DMS53 (cell line): Measurements from ENCODE around the gene ITSN1.
"Not testable (repeated sequence)": the region's sequence is repeated elsewhere in the genome, so short reads cannot be mapped to it uniquely, and the experiment has no call there.

Experiments used
- DNase-seq: peaks from one replicate; lab custom pipeline; 2025; lab: John Stamatoyannopoulos, UW

ITSN1 gene

DNA sequence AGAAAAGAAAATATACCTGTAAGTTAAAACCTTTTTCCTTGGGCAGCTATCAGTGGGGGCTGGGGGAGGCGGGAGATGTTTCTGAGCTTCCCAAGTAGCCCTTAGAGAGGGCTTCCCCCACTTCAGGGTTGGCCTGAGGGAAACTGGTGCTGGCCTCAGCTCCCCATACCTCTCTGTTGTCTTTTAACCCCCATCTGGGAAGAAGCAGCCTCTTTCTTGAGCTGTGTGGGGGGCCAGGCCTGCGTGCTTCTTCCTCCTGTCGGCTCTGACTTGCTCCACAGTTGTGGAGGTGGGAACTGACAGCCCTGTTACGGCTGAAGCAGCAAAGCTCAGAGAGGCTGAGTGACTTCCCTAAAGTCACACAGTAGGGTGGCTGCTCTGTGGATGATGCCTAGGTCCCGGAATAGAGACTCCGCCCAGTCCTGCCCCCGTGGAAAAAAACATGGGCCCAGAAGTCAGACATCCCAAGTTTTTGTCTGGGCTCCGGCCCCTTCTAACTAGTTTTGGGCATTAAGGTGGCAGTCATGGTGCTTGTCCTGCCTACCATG is 218.1 kb downstream of the ITSN1 start:
- no peak for DNase-seq

DNA sequence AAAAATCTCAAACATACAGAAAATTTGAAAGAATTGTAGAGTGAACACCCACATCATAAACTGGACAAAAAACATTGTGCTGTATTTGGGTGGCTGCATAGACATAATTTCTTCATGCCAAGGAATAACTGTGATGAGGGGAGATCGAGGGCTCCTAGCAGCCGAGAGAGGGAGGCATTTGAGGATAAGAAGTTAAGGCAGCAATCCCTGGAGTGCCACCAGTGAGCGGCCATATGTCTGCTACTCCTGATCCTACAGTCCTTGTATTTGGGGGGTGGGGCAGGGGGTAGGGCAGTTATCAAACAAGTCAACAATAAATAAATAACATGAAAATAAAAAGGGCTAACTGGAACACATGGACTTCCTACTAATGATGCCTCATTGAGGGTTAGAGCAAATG is 218.8 kb downstream of the ITSN1 start:
- DNase-seq: no peak

DNA sequence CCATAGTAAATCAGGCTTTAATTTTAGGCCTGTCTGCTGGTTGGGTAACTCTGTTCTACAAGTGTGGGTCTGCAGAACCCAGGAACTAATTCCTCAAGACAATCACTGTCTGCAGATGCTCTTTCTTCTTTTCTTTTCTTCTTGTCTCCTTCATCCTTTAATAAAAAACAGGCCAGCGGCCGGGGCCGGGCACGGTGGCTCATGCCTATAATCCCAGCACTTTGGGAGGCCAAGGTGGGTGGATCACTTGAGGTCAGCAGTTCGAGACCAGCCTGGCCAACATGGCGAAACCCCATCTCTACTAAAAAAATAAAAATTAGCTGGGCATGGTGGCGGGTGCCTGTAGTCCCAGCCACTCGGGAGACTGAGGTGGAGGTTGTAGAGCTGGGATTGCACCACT is 220.9 kb downstream of the ITSN1 start:
- DNase-seq: not testable (repeated sequence)

DNA sequence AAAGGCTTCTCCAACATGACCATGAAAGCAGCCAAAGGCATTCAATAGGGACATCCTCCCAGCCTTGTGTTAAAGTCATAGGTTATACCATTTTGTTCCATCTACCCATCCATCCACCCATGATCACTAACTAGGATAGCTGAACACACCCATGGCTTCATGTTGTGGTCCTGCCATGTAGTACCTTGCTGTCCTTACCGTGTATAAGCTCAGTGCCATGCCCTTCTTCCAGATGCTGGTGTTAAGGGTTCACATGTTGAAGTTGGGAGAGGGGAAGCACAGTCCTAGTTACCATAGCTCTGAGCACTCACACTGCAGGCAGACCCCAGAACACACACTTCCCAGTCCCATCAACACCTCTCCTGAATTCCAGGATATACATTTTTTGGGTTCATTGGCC is 221.8 kb downstream of the ITSN1 start:
- DNase-seq: no peak

DNA sequence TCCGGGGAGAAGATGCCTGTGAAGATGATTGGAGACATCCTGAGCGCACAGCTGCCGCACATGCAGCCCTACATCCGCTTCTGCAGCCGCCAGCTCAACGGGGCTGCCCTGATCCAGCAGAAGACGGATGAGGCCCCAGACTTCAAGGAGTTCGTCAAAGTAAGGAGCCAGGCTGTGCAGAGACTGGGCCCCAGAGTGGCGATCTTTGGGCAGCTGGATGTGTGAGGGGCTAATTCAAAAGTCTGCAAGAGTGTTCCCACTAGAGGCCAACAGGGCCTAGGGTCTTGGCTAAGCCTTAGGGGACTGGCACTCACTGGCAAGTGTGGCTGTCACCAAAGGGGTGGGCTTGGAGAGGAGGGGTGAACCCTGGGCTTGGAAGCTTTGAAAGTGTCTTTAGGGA is 222.9 kb downstream of the ITSN1 start:
- no peak for DNase-seq

DNA sequence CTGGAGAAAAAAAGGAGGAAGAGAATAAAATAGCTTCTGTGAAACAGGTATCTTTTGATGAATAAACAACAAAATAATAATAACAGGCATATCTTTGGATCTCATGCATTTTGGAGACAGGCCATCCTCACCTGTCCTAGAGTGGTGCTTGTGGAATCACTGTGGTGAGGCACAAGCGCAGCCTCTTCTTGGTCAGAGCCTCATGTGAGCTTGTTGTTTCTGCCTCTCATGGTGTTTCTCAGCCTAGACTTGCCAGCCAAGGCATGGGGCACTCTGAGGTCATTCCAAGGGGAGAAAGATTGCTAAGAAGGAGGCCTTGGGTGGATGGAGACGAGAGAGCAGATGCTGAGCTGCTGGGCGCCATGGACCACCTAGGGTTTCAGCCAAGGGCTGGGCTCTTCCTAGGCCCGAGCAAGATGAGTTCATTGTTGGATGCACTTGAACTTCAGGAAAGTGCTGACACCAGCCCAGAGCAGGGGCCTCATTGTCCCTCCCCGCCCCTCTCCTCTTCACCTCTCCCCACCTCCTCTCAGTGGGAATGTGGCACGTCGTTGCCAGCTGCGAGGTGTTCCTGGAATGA is 223.8 kb downstream of the ITSN1 start:
- DNase-seq: no peak

DNA sequence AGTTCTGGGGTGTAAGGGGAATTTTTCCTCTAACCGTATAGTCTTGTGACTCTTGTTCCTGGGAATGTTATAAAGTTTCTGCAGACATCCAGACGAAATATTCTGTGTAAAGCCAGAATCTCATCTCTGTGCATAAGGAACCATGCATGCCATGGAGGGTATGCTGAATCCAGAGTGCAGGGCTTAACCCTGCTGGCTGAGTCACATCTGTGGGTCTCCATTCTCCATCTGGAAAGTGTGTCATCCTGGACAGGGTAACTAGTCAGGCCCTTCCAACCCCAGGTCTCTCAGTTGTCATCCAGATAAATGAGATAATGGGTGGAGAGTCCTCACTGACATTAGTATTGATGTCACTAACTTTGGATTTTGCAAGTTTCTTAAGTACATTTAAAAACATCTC is 224.5 kb downstream of the ITSN1 start:
- DNase-seq: no peak

DNA sequence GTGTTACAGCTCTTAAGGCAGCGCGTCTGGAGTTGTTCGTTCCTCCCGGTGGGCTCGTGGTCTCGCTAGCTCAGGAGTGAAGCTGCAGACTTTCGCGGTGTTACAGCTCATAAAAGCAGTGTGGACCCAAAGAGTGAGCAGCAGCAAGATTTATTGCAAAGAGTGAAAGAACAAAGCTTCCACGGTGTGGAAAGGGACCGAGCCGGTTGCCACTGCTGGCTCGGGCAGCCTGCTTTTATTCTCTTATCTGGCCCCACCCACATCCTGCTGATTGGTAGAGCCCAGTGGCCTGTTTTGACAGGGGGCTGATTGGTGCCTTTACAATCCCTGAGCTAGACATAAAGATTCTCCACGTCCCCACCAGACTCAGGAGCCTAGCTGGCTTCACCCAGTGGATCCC is 225.6 kb downstream of the ITSN1 start:
- DNase-seq: not testable (repeated sequence)

DNA sequence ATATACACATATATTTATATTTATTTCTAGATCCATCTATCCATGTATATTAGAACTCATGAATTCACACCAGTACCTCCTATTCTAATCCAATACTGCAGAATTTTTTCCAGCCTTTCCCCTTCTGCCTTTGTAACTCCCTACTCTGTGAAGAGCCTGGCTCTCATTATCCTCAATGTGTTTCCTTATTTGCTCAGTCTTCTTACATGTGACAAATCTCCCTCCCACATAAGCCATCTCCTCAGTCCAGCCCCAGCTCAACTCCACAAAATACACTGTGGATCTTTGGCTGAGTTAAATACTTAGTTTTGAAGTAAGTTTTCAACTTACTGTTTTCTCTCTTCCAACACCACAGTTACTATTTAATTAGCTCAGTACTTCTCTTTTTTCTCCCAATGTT is 227.6 kb downstream of the ITSN1 start:
- DNase-seq: peak; percentile 68

DNA sequence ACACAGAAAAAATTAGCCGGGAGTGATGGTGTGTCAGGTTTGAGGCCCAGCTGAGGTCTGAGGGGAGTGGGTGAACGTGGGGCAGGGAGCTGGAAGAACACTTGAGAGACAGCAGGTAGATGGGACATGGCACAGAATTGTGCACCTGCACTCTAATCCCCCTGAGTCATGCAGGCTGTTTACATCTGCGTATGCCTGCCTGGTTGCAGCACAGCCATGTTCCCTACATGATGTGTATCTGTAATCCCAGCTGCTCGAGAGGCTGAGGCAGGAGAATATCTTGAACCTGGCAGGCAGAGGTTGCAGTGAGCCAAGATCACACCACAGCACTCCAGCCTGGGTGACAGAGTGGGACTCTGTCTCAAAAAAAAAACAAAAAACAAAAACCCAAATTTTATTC is 228.5 kb downstream of the ITSN1 start:
- peak; percentile 67 for DNase-seq

DNA sequence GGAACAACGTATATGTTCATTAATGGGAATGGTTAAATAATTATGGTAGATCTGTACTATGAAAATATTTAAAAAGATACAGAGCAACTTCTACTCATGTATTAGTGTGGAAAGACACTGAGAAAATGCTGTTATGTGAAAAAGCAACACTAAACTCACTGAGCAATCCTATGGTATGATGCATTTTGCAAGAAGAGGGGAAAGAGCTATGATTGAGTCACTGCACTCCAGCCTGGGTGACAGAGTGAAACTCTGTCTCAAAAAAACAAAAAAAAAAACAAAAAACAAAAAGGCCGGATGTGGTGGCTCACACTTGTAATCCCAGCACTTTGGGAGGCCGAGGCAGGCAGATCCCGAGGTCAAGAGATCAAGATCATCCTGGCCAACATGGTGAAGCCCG is 228.9 kb downstream of the ITSN1 start:
- peak; percentile 11 for DNase-seq

DNA sequence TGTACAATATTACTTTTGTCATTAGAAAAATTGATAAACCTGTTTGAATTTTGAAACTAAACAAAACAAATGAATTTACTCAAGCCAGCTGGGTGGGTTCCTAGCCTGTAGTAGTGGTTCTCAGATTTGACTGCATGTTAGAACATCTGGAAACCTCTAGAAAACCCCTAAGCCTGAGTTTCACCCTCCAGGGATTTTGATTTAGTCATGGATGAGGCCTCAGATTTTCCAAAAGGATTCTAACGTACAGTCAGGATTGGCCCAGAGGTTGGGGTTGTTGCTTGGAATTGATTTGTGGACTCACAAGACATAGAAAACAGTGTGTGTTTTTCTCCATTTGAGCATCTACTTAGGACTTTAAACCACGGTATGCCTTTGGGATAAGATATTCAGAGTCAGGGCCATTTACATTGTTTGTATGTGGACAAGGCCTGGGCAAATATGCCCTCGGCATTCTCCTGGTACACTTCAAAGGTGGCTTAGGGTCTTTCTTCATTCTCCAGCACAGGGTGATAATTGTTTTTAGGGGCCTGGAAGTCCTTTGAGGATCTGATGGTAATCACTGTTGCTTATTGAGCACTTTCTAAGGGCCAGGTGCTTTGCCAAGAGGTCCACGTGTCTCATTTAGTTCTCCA is 230.7 kb downstream of the ITSN1 start:
- no peak for DNase-seq

DNA sequence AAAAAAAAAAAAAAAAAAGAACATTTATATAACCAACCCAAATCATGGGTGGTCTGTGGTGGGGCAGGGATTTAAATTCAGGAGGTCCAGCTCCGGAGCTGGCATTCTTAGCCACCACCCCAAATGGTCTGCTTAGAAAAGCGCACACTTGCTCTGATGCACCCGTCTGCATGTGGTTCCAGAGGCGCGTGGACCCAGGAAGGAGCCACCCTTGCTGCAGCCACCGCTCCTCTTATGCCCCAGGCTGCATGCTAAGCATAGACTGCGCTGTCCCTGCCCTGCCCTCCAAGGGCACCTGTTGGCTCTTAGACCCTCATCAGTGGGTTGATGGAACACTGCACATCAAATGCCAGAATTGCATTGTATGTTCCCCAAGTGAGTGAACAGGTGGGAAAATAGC is 231.9 kb downstream of the ITSN1 start:
- DNase-seq: no peak

DNA sequence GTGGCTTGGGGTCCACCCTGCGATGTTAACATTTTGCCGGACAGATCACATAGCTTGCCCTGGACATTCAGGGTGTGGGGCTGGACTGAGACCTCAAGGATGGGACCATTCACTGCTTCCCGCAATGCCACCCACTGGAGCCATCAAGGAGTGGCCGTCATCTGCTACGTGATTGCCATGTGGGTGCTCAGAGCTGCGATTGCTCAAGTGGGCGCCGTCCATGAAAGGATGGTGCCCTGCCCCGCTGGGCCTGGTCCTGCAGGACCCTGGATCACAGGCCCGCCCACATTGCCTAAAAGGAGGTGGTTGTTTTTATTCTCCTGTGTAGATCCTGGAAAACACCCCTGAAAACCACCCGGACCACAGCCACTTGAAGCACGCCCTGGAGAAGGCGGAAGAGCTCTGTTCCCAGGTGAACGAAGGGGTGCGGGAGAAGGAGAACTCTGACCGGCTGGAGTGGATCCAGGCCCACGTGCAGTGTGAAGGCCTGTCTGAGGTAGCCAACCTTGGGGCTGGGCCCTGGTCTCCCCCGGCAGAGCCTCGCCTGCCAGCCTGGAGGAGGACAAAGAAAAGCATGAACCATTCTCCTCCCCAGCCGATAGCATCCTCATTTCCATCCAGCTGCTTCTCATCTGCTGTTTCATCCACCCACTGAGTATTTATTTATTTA is 232.9 kb downstream of the ITSN1 start:
- no peak for DNase-seq

DNA sequence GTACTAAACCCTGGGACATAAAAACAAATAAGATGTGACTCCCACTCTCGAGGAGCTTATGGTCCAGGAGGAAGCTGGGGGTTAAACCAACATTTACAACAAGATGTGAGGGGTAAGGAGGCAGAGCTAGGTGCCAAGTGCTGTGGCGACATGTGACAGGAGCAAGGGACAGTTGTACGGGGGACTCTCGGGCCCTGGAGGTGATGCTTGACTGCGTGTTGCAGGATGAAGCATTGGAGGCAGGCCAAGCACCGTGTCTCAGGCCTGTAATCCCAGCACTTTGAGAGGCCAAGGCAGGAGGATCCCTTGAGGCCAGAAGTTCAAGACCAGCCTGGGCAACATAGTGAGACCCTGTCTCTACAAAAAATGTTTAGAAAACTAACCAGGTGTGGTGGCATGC is 236.5 kb downstream of the ITSN1 start:
- no peak for DNase-seq

DNA sequence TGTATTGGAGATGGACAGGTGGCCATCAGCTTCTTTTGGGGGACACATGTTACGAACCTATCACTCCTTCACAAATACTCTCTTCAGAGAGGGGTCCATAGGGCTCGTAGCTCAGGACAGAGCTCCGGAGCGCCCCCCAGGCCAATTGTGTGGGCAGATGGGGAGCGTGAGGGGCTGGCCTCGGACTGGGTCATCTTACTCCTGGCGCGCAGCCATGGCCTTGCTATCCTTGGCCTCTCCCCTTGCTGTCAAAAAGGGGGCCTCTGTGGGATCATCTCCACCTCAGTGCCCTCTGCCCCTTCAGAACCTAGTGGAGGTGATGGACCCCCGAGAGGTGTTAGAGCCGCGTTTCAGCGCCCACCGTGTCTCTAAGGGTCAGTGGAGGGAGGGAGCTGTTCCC is 238.3 kb downstream of the ITSN1 start:
- DNase-seq: no peak

DNA sequence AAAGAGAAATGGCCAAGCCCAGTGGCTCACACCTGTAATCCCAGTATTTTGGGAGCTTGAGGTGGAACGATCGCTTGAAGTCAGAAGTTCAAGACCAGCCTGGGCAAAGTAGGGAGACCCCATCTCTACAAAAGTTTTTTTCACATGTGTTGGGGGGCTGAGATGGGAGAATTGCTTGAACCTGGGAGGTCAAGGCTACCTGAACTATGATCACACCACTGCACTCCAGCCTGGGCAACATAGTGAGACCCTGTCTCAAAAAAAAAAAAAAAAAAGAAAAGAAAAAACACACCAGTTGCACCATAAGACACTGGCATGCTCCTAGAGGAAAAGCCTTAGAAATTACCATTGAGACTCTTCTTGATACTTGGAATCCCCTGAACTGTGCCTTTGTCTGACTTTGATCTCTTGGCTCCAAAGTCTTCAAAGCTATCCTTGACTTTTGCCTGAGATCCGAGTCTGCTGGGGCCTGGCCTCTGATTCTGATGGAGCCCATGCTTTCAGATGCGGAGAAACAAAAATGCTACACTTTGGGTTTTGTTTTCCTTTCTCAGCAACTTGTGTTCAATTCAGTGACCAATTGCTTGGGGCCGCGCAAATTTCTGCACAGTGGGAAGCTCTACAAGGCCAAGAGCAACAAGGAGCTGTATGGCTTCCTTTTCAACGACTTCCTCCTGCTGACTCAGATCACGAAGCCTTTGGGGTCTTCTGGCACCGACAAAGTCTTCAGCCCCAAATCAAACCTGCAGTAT is 239.6 kb downstream of the ITSN1 start:
- no peak for DNase-seq

DNA sequence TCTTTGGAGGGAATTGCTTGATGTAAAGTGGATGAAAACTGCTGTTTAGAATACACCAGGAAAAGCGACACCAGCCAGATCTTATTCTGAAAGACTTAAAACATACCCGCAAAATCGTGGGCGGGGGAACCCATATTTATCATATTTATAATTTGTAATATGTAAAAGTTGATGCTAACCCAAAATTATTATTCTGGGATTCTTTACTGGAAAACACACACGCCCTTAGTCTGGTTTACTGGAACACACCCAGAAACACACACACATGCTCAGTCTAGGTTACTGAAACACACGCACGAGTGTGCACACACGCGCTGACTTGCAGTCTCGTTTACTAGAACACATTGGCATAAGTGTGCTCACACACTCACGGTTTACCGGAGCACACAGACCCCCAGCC is 240.8 kb downstream of the ITSN1 start:
- DNase-seq: no peak

DNA sequence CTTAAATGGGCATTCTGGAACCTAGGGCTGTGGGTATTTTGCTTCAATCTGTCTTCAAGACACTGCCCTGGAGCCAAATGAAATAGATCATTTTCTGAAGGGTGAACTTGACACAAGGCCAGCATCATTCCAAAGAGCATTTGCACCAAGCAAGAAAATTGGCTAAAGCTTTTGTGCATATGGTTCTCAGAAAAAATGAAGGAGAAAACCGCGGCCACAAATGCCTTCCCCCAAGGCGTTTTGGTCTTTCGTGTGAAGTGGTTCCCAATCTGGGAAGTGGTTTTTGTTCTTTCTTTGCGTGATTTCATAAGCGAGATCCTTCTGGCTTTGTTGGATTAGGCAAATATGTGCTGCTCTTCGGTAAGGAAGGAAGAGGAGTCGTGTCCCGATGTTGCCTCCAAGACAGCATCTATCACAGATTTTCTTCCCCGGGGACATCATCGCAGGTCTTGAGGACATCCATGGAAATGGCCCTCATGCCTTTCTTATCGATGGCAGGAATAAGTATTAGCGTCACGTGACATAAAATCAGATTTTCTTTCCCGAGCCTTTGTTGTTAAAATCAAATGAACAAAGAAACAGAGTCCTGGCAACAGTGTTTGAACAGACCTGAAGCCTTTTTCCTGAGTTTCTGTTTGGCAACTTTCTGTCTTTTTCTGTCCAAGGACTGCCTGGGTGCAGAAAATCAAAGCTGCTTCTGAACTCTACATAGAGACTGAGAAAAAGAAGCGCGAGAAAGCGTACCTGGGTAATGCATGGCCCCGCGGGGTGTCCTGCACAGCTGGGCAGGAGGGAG is 242.3 kb downstream of the ITSN1 start:
- no peak for DNase-seq

DNA sequence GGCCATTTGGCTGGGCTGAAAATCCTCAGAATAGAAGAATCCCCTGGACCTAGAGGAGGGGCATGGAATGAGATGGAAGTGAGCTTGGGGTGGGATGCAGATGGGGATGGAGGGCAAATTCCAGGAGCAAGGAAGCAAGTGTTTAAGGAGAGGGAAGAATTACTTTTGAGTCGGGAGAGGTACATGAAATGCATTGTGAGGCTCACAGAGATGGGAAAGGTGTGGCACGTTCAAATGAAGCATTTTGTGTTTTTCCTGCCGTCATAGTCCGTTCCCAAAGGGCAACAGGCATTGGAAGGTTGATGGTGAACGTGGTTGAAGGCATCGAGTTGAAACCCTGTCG is 242.8 kb downstream of the ITSN1 start:
- no peak for DNase-seq

DNA sequence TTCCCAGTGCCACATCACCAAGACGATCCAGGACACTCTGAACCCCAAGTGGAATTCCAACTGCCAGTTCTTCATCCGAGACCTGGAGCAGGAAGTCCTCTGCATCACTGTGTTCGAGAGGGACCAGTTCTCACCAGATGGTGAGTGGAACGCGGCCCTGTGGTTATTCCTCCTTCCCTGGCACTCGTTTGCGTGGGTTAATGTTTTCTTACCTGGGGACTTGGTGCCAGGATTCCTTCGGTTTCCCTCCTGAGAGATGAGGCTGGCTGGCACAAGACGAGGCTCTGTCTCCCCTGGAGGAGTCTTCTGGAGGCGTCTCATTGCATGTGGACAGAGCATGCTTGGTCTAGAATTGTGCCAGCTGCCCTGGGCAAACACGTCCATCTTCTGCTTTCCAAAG is 244.0 kb downstream of the ITSN1 start:
- no peak for DNase-seq

DNA sequence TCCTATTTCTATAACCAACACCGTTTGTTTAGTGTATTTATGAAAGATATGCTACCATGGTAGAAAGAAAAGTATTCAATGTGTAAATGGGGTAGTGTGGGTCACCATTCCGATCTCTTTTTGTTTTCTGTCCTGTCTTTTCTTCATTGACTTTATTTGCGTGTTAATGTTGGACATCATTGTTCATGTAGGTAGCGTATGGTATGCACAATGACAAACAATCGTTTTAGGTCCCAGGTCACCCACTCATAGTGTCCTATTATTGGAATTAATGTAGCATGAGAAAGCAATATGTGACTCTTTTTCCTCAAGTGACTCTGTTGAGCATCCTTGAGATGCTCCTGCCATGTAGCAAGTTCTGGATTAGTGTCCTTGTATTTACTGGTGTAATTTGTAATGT is 247.9 kb downstream of the ITSN1 start:
- no peak for DNase-seq
